ENCODE measurements around the gene ZNF598.

ZNF598 gene

DNA sequence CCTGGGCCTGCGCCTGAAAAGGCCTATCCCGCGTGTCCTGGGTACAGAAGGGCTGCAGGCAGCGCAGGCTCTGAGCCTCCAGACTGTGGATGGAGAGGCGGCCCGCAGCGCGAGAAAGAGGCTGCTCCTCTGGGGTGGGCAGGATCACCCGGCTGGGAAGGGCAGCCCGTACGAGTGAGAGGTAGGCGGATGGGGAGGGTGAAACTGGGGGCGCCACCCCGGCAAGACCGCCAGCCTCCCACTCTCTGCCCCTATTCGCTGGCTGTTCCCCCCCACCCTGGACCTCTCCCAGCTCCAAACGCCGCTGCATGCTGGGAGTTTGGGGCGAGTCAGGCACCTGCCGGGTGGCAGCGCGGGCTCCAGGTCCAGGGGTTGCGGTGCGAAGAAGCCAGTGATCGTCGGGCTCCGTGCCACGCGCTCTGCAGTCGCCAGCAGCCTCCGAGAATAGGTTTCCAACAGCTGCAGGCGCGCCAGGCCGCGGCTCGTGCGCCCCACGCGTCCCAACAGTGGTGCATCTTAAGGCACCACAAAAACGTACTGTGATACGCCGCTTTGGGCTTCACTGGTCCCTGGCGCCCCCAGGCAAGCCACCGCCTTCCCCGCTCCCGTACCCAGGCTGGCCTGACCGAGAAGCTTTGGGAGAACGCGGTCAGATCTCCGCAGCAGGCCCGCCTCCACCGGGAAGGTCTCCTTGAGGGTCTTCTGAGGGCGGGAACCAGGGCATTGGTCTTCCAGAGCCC lies 29.4 kb downstream of the ZNF598 start:
- H3K4me3 ChIP-seq (ENCODE audit: control insufficient read depth, low read depth, low read length) = no peak overlapping the region
- TF ChIP-seq, protein P1, sequence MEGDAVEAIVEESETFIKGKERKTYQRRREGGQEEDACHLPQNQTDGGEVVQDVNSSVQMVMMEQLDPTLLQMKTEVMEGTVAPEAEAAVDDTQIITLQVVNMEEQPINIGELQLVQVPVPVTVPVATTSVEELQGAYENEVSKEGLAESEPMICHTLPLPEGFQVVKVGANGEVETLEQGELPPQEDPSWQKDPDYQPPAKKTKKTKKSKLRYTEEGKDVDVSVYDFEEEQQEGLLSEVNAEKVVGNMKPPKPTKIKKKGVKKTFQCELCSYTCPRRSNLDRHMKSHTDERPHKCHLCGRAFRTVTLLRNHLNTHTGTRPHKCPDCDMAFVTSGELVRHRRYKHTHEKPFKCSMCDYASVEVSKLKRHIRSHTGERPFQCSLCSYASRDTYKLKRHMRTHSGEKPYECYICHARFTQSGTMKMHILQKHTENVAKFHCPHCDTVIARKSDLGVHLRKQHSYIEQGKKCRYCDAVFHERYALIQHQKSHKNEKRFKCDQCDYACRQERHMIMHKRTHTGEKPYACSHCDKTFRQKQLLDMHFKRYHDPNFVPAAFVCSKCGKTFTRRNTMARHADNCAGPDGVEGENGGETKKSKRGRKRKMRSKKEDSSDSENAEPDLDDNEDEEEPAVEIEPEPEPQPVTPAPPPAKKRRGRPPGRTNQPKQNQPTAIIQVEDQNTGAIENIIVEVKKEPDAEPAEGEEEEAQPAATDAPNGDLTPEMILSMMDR (IDR thresholded peaks at IDR 0.05; ENCODE audit: control insufficient read depth, insufficient read depth, low read depth, low read length, missing control alignments) = no peak
- DNase-seq (ENCODE audit: low read depth) = no peak

DNA sequence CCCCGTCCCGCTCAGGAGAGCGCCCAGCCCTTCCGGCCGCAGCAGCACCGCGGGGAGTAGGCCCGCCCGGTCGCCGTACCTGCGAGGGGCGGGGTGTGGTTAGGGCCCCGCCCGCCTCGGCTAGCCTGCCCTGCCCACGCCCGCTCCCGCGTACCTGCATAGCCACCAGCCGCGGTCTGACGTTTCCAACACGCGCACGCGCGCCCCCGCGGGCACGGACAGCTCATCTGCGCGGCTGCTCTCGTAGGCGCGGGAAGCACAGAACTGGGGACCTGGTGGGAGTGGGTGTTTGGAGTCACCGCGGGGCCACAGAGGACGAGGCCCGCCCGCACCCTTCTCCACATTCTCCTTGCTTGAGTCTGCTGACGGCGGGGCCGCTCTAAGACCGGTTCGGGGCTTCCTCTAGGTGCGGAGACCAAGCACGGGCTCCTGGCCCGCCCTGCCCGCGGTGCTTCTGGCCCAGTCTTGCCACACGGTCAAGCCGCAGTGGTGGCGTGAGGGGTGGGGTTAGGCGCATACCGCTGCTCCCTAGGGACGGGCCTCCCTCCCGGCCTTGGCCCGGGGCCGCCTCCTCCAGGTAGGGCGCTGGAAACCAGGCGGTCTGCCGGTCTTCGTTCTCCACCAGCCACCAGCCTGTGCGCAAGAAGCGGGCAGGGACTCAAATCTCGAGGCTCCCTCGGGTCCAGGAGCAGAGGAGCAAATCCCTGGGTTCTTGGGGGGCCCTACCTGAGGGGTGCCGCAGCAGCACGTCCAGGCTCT lies 30.2 kb downstream of the ZNF598 start:
- TF ChIP-seq, protein P1 (IDR thresholded peaks at IDR 0.05; ENCODE audit: control insufficient read depth, insufficient read depth, low read depth, low read length, missing control alignments) = no peak
- no peak for DNase-seq (ENCODE audit: low read depth)
- no peak overlapping the region for H3K4me3 ChIP-seq (ENCODE audit: control insufficient read depth, low read depth, low read length)

DNA sequence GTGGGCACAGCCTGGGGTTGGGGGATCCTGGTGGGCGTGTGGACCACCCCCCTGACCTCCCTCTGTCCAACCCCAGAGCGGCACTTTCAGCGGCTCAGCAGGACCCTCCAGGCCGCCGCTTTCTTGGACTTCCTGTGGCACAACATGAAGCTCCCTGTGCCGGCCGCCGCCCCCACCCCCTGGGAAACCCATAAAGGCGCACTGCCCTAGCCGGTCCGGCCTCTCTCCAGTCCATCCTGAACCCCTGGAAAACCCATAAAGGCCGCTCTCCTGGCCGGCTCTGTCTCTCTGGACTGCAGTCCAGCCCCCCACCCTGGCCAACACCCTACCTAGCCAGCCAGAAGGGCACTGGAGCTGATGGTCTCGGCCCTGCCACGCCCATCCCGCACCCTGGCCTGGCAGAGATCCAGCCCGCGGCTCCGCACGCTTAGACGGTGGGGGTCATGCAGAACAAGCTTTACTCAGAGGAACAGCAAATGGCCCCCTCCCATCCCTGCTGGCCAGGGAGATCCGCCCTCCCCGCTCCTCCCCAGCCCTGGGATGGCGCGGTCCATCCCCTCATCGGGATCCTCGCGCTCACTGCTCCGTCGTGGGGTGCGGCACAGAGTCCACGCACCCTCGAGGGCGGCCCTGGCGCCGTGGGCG lies 31.0 kb downstream of the ZNF598 start:
- TF ChIP-seq, protein P1 (IDR thresholded peaks at IDR 0.05; ENCODE audit: control insufficient read depth, insufficient read depth, low read depth, low read length, missing control alignments) = no peak
- no peak overlapping the region for H3K4me3 ChIP-seq (ENCODE audit: control insufficient read depth, low read depth, low read length)
- DNase-seq (ENCODE audit: low read depth) = no peak

DNA sequence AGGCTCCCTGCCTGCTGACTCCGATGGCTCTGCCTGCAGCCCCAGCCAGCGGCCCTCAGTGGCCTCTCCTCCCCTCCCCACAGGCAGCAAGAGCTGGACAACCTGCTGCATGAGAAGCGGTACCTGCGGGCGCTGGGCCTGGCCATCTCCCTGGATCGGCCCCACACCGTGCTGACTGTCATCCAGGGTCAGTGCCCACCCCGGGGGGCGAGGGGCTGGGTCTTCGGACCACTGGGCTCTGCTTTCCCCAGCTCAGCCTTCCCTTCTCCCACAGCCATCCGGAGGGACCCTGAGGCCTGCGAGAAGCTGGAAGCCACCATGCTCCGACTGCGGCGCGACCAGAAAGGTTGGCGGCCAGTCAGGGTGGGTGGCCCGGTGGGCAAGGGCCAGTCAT lies 31.7 kb downstream of the ZNF598 start:
- DNase-seq (ENCODE audit: low read depth) = no peak
- TF ChIP-seq, protein P1 (IDR thresholded peaks at IDR 0.05; ENCODE audit: control insufficient read depth, insufficient read depth, low read depth, low read length, missing control alignments) = no peak
- H3K4me3 ChIP-seq (ENCODE audit: control insufficient read depth, low read depth, low read length) = no peak overlapping the region

DNA sequence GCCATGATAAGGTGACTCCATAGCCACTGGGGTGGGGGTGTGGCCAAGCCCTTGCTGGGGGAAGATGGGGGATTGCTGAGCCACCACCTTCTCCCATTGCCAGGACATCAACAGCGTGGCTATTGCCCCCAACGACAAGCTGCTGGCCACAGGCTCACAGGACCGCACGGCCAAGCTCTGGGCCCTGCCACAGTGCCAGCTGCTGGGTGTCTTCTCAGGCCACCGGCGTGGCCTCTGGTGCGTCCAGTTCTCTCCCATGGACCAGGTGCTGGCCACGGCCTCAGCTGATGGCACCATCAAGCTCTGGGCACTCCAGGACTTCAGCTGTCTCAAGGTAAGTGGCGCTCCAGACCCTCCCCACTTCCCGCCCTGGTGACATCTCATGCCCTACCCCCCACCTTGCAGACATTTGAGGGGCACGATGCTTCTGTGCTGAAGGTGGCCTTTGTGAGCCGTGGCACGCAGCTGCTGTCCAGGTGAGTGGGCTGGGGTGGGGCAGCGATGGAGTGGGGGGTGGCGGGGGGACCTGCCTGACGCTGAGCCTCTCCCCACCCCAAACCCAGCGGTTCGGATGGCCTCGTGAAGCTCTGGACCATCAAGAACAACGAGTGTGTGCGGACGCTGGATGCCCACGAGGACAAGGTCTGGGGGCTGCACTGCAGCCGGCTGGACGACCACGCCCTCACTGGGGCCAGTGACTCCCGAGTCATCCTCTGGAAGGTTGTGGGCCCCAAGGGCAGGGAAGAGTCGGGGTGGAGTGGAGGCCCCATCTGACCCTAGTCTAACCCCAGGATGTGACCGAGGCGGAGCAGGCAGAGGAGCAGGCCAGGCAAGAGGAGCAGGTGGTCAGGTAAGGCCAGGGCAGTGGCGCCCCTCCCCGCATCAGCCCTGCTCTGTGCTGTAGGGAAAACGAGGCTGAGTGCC lies 32.4 kb downstream of the ZNF598 start:
- H3K4me3 ChIP-seq (ENCODE audit: control insufficient read depth, low read depth, low read length) = no peak overlapping the region
- TF ChIP-seq, protein P1 (IDR thresholded peaks at IDR 0.05; ENCODE audit: control insufficient read depth, insufficient read depth, low read depth, low read length, missing control alignments) = no peak
- DNase-seq (ENCODE audit: low read depth) = no peak

DNA sequence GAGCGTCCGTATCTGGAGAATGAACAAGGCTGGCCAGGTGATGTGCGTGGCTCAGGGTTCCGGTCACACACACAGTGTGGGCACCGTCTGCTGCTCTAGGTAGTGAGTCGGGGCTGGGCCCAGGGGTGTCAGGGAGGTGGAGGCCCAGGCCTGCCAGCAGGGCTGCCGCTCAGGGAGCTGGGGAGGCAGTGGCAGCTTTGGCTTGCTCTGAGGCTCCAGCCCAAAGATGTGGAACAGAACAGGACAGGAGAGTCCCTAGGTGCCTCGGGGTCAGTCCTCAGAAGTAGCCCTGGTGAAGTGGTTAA lies 33.5 kb downstream of the ZNF598 start:
- H3K4me3 ChIP-seq (ENCODE audit: control insufficient read depth, low read depth, low read length) = no peak overlapping the region
- TF ChIP-seq, protein P1 (IDR thresholded peaks at IDR 0.05; ENCODE audit: control insufficient read depth, insufficient read depth, low read depth, low read length, missing control alignments) = no peak
- no peak for DNase-seq (ENCODE audit: low read depth)
